Embryonic facial prominence (tissue), 1 donor: ENCODE data around the gene ENGASE.

Experiments used
- DNase-seq: peaks from one replicate; pipeline ENCODE4 v3.0.0-alpha.2; 2016; ENCODE audit errors: extremely low spot score

The ENGASE gene

GRCh38 chr17:79094261-79094660, 19.6 kb downstream of the ENGASE start:
- no peak for DNase-seq

- DNase-seq: no peak
Observed at GRCh38 chr17:79095345-79096055, 20.9 kb downstream of the ENGASE start.

- DNase-seq: no peak
Observed at GRCh38 chr17:79096477-79096876, 21.9 kb downstream of the ENGASE start.

GRCh38 chr17:79097226-79098055, 22.8 kb downstream of the ENGASE start:
- DNase-seq: no peak

- DNase-seq: no peak
Observed at GRCh38 chr17:79098282-79098867, 23.8 kb downstream of the ENGASE start.

GRCh38 chr17:79100405-79100804, 25.8 kb downstream of the ENGASE start:
- DNase-seq: no peak

GRCh38 chr17:79101111-79101673, 26.6 kb downstream of the ENGASE start:
- DNase-seq: no peak

GRCh38 chr17:79102214-79102613, 27.6 kb downstream of the ENGASE start:
- no peak for DNase-seq

- DNase-seq: no peak
Observed at GRCh38 chr17:79104898-79105600, 30.4 kb downstream of the ENGASE start.

- no peak for DNase-seq
Observed at GRCh38 chr17:79105937-79106336, 31.3 kb downstream of the ENGASE start.

- no peak for DNase-seq
Observed at GRCh38 chr17:79106958-79107357, 32.3 kb downstream of the ENGASE start.

- DNase-seq: no peak
Observed at GRCh38 chr17:79107499-79108231, 33.0 kb downstream of the ENGASE start.

GRCh38 chr17:79108232-79108850, 33.7 kb downstream of the ENGASE start:
- DNase-seq: no peak

GRCh38 chr17:79108870-79109269, 34.2 kb downstream of the ENGASE start:
- no peak for DNase-seq

GRCh38 chr17:79109584-79109983, 35.0 kb downstream of the ENGASE start:
- DNase-seq: no peak

- DNase-seq: no peak
Observed at GRCh38 chr17:79111097-79111496, 36.5 kb downstream of the ENGASE start.

- DNase-seq: no peak
Observed at GRCh38 chr17:79112471-79112870, 37.8 kb downstream of the ENGASE start.

GRCh38 chr17:79113699-79114457, 39.3 kb downstream of the ENGASE start:
- no peak for DNase-seq

- no peak for DNase-seq
Observed at GRCh38 chr17:79114458-79115301, 40.1 kb downstream of the ENGASE start.
